Loucy (cell line): ENCODE data around the gene AKAP6.

Experiments
- H2AFZ ChIP-seq: fragments of 200-600 bp; sonication (generic); 2 replicates; pipeline ENCODE4 v1.6.0; 2016; ENCODE audit warnings: antibody characterized with exemption, mild to moderate bottlenecking, low read length, moderate library complexity
- H3F3A ChIP-seq: fragments of 200-600 bp; 2 replicates; pipeline ENCODE4 v1.6.0; 2016; ENCODE audit warnings: antibody characterized with exemption, low read depth, mild to moderate bottlenecking
- H3K27me3 ChIP-seq: fragments of 200-600 bp; sonication (generic); 2 replicates; pipeline ENCODE4 v1.6.1; 2014; ENCODE audit warnings: low read length, mild to moderate bottlenecking; ENCODE audit not compliant: insufficient read depth, poor library complexity, severe bottlenecking
- H3K36me3 ChIP-seq: fragments of 200-600 bp; sonication (generic); 2 replicates; pipeline ENCODE4 v1.6.1; 2016; ENCODE audit warnings: low read length; ENCODE audit not compliant: insufficient read depth
- H3K4me1 ChIP-seq: fragments of 200-600 bp; sonication (generic); 2 replicates; pipeline ENCODE4 v1.5.1; 2014; ENCODE audit warnings: low read length, mild to moderate bottlenecking; ENCODE audit not compliant: insufficient read depth, poor library complexity, severe bottlenecking
- H3K4me2 ChIP-seq: fragments of 200-600 bp; sonication (generic); 2 replicates; pipeline ENCODE4 v1.6.0; 2014; ENCODE audit warnings: antibody characterized with exemption, low read length, low read depth, mild to moderate bottlenecking; ENCODE audit not compliant: poor library complexity, severe bottlenecking
- H3K4me3 ChIP-seq: fragments of 200-600 bp; sonication (generic); 2 replicates; pipeline ENCODE4 v1.5.1; 2014; ENCODE audit warnings: low read length, mild to moderate bottlenecking, mixed read lengths; ENCODE audit not compliant: poor library complexity, severe bottlenecking
- H3K79me2 ChIP-seq: fragments of 200-600 bp; sonication (generic); 2 replicates; pipeline ENCODE4 v1.6.1; 2014; ENCODE audit warnings: low read length; ENCODE audit not compliant: insufficient read depth
- H3K9ac ChIP-seq: fragments of 200-600 bp; sonication (generic); 2 replicates; pipeline ENCODE4 v1.6.0; 2014; ENCODE audit warnings: mild to moderate bottlenecking, low read depth, low read length, moderate library complexity; ENCODE audit not compliant: poor library complexity, severe bottlenecking
- H3K9me2 ChIP-seq: fragments of 200-600 bp; sonication (generic); replicated peaks from 2 replicates; pipeline ENCODE4 v1.6.1; 2016; ENCODE audit warnings: low read depth, low read length, mixed read lengths
- H3K9me3 ChIP-seq: fragments of 200-600 bp; sonication (generic); 2 replicates; pipeline ENCODE4 v1.6.1; 2014; ENCODE audit warnings: mild to moderate bottlenecking, antibody characterized with exemption, low read length, low read depth; ENCODE audit not compliant: insufficient read depth
- H4K20me1 ChIP-seq: fragments of 200-600 bp; sonication (generic); 2 replicates; pipeline ENCODE4 v1.6.0; 2014; ENCODE audit warnings: antibody characterized with exemption, low read length, mild to moderate bottlenecking; ENCODE audit not compliant: insufficient read depth, poor library complexity, severe bottlenecking
- EZH2phosphoT487 ChIP-seq: fragments of 200-600 bp; IDR thresholded peaks from 2 replicates; pipeline ENCODE4 v1.6.1; 2018; ENCODE audit warnings: antibody characterized with exemption, mild to moderate bottlenecking, moderate library complexity, borderline replicate concordance
- TF ChIP-seq, protein P1 (sequence below): fragments of 200-600 bp; sonication (generic); conservative IDR thresholded peaks from 2 replicates; pipeline ENCODE4 v1.5.1; 2014; ENCODE audit warnings: mild to moderate bottlenecking, antibody characterized with exemption, low read length

AKAP6 gene

GRCh38 chr14:32594766-32595165 lies 265.7 kb downstream of the AKAP6 start:
- no peak overlapping the region for H3K4me3 ChIP-seq
- H3K9me2 ChIP-seq, result no peaks in the 10 kb centered on the region
- H3K9me3 ChIP-seq, result no peaks in the 10 kb centered on the region
- no peak overlapping the region for H3K4me2 ChIP-seq
- H3K27me3 ChIP-seq, result no peaks in the 10 kb centered on the region
- no peak overlapping the region for H3K9ac ChIP-seq
- no peaks in the 10 kb centered on the region for H3K4me1 ChIP-seq
- no peak for TF ChIP-seq EZH2phosphoT487
- TF ChIP-seq, protein P1, sequence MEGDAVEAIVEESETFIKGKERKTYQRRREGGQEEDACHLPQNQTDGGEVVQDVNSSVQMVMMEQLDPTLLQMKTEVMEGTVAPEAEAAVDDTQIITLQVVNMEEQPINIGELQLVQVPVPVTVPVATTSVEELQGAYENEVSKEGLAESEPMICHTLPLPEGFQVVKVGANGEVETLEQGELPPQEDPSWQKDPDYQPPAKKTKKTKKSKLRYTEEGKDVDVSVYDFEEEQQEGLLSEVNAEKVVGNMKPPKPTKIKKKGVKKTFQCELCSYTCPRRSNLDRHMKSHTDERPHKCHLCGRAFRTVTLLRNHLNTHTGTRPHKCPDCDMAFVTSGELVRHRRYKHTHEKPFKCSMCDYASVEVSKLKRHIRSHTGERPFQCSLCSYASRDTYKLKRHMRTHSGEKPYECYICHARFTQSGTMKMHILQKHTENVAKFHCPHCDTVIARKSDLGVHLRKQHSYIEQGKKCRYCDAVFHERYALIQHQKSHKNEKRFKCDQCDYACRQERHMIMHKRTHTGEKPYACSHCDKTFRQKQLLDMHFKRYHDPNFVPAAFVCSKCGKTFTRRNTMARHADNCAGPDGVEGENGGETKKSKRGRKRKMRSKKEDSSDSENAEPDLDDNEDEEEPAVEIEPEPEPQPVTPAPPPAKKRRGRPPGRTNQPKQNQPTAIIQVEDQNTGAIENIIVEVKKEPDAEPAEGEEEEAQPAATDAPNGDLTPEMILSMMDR, result no peak
- H3K36me3 ChIP-seq, result no peaks in the 10 kb centered on the region
- H2AFZ ChIP-seq, result no peak overlapping the region
- H3F3A ChIP-seq, result no peaks in the 10 kb centered on the region
- H3K79me2 ChIP-seq, result no peaks in the 10 kb centered on the region
- no peaks in the 10 kb centered on the region for H4K20me1 ChIP-seq

DNA sequence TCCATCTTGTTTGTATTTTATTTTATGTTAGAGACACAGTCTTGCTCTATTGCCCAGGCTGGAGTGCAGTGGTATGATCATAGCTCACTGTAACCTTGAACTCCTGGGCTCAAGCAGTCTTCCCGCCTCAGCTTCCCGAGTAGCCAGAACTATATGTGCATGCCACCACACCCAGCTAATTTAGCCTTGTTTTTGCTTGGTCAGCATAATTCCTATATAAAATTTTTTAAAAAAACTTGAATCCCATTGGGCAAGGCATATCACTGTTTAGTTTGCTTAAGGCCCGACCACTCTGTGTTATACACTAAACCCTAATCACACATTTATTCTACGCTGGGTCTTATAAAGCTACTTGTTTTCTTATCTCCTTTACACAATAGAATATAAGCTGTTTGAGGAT lies 266.4 kb downstream of the AKAP6 start:
- Histone ChIP-seq H3K36me3 (no peaks in the 10 kb centered on the region), H3K4me1 (no peaks in the 10 kb centered on the region), H3K4me2 (no peak overlapping the region), H3K4me3 (no peak overlapping the region), H4K20me1 (no peaks in the 10 kb centered on the region), H3K9me2 (no peaks in the 10 kb centered on the region), H3K27me3 (no peaks in the 10 kb centered on the region), H3K9me3 (no peaks in the 10 kb centered on the region), H3F3A (no peaks in the 10 kb centered on the region), H3K9ac (no peak overlapping the region), H2AFZ (no peak overlapping the region), H3K79me2 (no peaks in the 10 kb centered on the region)
- TF ChIP-seq, protein P1, result no peak
- no peak for TF ChIP-seq EZH2phosphoT487

DNA sequence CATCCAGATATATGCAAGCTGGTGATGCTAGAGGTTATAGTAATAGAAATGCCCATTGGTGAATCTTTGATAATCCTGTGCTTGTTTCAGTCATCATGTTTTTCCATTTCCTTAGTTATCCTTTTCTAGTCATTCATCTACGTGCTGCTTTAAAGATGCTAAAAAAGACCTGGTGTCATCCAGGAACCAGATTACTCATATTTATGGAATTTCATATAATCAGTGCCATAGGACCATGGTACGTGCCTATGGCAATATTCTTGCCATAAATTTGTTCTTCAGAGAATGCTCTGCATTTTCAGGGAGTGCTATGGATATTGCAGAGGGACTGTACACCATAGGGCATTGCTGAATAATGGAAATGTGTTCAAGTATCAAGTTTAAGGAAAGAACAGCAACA lies 267.3 kb downstream of the AKAP6 start:
- Histone ChIP-seq H3K4me2 (no peak overlapping the region), H4K20me1 (no peaks in the 10 kb centered on the region), H3K79me2 (no peaks in the 10 kb centered on the region), H3K9ac (no peak overlapping the region), H2AFZ (no peak overlapping the region), H3F3A (no peaks in the 10 kb centered on the region), H3K4me1 (no peaks in the 10 kb centered on the region), H3K4me3 (no peak overlapping the region), H3K9me3 (no peaks in the 10 kb centered on the region), H3K36me3 (no peaks in the 10 kb centered on the region), H3K9me2 (no peaks in the 10 kb centered on the region), H3K27me3 (no peaks in the 10 kb centered on the region)
- TF ChIP-seq EZH2phosphoT487, result no peak
- TF ChIP-seq, protein P1, result no peak
